NCI-H524 treated with DMSO at 0.1 percent for 48 hours (cell line): ENCODE data around the gene USP2.

Experiments used
- DNase-seq: peaks from one replicate; lab custom pipeline; 2025; lab: John Stamatoyannopoulos, UW

Gene USP2, protein sequence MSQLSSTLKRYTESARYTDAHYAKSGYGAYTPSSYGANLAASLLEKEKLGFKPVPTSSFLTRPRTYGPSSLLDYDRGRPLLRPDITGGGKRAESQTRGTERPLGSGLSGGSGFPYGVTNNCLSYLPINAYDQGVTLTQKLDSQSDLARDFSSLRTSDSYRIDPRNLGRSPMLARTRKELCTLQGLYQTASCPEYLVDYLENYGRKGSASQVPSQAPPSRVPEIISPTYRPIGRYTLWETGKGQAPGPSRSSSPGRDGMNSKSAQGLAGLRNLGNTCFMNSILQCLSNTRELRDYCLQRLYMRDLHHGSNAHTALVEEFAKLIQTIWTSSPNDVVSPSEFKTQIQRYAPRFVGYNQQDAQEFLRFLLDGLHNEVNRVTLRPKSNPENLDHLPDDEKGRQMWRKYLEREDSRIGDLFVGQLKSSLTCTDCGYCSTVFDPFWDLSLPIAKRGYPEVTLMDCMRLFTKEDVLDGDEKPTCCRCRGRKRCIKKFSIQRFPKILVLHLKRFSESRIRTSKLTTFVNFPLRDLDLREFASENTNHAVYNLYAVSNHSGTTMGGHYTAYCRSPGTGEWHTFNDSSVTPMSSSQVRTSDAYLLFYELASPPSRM

DNA sequence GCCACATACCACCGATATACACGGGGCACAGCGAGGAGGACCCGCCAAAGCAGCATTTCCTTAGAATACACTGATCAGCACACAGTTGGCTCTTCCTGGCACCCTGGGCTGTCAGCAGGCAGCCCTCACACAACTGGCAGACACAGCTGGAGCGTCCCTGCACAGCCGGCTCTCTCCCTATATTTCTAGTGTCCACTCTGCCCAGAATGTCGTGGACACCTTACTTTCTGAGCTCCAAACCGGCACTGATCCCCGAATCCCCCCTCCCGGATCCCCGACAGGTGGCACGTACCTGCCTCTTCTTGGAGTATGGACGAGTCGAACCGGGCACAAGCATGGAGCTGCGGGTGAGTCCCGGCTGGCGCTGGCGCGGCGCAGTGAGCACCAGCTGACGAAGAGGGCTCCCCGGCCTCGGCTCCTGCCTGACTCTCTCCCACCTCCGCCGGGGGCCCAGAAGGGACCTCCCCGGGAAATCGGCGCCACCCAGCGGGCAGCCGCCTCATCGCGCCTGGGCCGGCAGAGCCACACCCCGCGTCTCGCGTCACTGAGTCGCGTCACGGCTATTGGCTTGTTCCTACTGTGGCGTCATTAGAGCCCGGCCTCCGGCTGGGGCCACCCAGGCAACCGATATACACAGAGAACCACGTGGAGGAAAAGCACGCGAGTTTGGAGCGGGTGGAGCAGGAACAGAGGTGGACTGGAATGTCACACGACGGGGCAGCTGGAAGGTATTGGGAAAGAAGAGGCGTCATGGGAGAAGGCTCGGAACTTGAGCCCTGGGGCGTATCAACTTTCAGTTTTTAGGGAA is at the start of gene USP2:
TSS of gene USP2 (minus strand) at position 510 of the 808 bp plus-strand sequence. CDS start 8,210 bp downstream, outside the sequence.
- peak; percentile 66 for DNase-seq

DNA sequence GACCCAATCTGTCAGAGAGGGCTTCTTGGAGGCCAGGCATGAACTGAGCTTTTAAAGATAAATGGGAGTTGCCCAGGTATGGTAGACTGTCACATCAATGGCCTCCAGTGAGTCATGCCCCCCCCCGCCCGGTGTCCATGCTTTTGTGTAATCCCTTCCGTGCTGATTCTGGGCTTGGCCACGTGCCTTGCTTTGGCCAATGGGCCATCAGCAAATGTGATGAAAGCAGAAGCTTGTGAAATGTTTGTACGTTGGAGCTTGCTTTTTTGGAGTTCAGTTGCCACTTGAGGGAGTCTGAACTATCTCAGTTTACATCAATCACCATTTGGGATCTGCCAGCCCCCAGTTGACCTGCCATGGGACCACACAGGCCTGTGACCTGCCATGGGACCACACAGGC is 45.8 kb upstream of the USP2 start:
- no peak for DNase-seq

DNA sequence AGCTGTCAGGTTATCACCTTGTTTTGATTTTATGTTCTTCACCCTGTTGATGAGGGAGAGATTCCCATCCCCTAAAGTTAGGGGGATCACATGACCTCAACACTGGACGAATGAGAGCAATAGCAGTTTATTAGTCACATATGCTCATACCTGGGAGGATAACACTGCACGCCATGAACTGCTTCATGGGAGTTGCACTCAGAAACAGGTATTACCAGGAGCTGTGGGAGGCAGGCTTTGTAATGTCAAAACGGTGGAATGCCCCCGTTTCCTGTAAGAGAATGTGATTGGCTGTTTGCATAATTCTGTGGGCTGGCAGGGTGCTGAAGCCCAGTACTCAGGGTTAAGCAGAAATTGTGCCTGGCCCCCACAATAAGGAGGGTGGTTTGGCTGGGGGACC is 44.7 kb upstream of the USP2 start:
- no peak for DNase-seq

DNA sequence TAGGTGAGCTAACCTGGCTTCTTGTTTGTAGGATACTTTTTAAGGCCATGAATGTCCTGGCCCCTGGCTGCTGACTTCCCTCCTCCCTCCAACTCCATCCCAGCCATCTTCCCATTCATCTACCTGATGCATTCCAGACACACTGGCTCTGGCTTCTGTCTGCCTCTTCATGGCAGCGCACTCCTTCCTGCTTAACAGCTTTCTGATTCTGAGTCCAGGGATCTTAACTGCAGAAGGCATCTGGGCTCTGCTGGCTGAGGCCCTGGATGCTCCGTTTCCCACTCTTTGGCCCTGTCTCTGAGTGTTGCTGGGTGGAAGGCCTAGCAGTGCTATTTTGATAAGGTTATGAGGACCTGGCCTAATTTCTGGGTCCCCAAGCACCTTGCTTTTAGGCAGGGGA is 43.3 kb upstream of the USP2 start:
- no peak for DNase-seq

DNA sequence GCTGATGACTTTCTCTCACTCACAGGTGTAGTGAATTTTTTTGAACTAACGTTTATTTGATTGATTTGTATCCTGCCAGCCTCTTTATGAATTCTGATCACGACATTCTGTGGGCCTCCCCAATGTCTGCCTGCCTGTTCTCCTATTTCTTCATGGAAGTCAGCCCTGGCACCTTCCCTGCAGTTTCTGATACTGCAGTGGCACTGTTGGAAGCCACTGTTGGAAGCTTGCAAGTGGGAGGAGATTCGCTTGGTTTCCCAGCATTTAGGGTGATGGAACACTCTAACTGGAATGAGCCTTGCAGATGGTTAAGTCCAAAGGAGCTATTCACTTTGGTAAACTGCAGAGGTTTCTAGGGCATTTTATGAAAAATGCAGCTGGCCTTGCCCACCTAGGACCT is 42.8 kb upstream of the USP2 start:
- no peak for DNase-seq

DNA sequence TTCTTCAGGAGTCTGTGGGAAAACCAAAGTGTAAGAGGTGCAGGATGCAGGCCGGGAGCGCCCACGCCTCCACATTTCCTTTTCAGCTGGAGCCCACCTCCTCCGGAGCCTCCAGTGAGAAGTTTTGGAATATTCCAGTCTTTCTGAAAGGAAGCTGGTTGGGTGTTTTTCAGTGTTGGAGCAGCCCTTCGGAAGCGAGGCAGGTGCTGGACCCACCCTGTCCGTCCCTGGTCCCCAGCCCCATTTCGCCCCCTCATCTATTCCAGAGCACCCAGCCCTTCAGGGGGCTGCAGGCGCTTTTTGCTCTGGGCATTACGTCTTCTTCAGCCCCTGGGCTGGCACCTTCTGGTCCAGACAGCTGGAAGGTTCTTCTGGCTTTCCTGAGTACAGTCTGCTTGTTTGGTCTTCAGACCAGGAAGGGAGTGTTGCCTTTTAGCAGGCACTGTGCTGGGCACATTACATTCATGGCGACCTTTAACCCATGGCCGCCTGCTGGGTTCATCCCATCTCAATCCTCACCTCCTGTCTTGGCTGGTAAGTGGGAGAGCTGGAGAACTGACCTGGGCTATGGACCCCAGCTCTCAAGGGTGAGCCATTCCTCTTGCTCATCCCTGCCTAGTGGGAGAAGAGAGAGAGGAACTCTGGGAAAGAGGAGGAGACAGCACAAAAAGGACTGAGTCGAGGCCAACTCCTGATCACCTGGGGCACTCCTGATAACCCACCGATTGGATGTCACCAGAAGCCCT is 42.2 kb upstream of the USP2 start:
- no peak for DNase-seq

DNA sequence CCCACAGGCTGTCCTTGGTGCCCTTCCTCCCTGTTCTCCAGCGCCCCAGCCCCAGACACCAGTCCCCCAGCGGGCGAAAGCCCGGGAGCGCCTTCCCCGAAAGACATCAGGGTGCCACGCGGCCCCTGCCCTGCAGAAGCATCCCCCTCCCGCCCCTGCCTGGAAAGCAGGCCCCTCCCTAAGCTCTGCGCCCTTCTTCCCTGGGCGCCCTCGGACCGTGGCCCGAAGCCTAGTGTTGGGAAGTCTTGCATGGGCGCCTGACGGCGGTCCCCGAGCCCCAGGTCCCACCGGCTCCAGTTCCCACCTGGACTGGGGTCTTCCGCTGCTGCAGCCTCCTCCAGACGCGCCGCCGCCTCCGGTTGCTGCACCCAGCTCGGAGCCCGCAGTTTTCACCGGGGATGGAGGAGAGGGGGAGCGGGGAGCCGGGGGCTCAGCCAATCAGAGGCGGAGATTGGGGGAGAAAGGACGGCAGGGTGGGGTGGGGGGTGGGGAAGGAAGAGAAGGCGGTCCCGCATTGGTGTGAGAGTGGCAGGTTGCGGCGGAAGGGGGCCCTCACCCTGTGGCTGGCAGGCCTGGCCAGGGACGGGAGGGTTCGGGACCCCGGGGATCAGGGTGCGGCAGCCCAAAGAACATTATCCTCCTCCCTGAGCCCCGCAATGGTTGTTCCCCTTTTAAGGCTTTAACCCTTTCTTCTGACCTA is 41.5 kb upstream of the USP2 start, which contains the start of gene THY1:
TSS of gene THY1 (minus strand) at position 364 of the 700 bp plus-strand sequence. CDS start 2,267 bp downstream, outside the sequence.
- DNase-seq: no peak

DNA sequence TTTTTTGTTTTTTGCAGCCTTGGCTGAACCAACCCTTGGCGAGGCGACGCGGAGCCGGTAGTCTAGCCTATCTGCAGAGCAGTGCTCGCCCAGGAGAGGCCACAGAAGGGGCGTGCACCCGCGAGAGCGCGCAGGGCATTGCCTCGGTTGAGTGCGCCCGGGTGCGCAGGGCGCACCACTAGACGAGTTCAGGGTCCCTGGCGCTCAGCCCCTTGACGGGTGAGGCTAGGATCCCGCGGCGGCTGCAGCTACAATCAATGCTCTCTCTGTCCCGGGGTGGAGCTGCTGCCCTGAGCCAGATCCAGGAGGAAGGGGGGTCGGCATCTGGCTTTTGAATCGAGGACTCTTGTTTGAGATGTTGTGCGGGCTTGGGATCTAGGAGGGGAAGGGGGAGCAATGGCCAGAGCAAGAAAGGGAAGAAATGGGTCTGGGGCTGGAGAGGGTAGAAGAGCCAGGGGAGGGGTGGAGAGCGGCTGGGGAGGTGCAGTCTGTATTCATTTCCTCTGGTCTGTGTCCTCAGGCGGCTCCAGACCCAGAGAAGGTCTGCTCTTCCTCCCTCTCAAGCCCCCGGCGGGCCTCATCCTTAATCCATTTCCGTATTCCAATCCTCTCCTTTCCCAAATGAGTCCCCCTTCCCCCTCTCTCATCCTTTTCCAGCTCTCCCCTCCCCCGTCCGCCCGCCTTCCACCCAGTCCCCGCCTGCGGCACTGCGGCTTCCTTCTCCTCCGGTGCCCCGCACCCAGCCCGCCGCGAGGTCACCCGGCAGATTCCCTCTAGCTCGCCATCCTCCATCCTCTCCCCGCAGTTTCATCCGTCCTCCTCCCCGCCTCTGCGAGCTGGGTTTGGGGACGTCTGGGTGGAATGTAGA is 40.7 kb upstream of the USP2 start:
- DNase-seq: no peak

DNA sequence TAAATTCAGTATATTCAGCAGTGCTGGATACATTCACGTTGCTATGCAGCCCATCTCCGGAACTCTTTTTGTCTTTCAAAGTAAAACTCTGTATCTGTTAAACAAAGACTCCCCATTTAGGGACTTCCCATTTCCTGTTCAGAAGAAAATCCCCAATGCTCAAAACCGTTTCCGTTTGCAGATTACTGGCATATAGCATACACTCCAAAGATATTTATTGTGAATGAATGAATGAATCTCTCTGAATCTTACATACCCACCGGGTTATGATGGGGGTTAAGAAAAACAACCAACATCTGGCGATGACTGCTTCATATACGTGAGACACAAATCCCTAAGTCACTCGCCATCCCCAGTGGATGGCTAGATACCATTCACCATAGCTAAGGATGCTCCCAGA is 39.9 kb upstream of the USP2 start:
- no peak for DNase-seq

DNA sequence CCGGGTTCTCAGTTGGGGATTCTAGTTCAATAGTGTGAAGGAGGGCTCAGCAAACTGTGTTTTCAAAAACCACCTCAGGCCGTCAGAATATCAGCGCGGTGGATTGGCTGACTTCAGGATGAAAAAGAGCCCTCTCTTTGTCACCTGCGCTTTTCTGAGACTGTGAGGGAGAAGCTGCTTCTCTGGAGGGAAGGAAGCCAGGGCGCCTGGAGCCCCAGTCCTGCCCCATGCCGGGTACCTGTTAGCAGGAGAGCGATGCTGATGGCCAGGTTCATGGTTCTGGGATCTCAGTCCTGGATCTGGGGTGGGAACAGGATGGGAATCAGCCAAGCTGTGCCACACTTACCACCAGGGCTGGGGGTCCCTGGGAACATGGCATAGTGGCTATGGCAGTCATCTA is 39.1 kb upstream of the USP2 start:
- DNase-seq: no peak

DNA sequence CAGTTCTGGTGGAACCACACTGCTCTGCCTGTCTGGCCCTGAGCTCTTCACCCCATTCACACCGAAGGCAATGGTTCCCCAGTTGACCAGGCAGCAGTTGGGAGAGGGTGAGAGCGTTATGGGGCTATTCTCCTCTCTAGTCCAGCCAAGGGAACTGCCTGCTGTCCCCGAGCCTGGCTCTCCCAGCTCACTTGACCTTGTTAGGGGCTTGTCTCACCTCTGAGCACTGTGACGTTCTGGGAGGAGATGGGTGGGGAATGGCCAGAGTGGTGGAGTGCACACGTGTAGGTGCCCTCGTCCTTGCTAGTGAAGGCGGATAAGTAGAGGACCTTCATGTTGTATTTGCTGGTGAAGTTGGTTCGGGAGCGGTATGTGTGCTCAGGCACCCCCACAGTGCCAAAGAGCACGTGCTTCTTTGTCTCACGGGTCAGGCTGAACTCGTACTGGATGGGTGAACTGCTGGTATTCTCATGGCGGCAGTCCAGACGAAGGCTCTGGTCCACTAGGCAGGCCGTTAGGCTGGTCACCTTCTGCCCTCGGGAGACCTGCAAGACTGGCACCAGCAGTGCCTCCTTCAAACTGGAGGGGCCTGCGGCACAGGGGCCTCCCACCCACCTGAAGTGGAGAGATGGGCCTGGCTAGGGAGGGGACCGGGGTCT is 38.5 kb upstream of the USP2 start:
- no peak for DNase-seq

DNA sequence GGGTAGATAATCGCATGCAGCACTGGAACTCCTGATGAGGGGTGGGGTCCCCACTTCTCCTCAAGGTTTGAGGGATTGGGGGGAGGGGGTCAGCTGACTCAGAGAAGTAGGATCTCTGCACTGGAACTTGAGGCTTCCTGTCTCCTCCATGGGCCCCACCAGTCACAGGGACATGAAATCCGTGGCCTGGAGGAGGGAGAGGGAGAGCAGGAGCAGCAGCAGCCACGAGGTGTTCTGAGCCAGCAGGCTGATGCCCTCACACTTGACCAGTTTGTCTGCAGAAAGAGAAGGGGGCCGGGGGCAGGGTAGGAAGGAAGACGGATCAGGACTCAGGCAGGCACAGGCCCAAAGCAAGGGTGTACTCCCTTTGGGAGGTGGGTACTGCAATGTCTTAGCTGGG is 37.8 kb upstream of the USP2 start:
- no peak for DNase-seq

DNA sequence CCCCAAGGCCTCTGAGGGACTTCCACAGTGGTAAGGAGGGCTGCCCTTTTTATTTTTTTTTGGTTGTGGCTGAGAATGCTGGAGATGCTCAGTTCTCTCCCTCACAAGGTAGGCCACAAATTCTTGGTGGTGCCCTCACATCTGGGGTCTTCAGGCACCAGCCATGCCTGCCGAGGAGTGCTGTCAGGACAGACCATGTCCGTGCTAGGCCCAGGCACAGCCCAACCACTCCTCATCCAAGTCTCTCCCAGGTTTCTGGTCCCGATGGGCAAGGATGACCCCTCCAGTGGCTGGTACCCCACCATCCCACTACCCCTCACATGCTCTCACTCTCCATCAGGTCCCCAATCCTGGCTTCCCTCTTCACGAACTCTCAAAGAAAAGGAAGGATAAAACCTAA is 37.3 kb upstream of the USP2 start:
- DNase-seq: no peak

DNA sequence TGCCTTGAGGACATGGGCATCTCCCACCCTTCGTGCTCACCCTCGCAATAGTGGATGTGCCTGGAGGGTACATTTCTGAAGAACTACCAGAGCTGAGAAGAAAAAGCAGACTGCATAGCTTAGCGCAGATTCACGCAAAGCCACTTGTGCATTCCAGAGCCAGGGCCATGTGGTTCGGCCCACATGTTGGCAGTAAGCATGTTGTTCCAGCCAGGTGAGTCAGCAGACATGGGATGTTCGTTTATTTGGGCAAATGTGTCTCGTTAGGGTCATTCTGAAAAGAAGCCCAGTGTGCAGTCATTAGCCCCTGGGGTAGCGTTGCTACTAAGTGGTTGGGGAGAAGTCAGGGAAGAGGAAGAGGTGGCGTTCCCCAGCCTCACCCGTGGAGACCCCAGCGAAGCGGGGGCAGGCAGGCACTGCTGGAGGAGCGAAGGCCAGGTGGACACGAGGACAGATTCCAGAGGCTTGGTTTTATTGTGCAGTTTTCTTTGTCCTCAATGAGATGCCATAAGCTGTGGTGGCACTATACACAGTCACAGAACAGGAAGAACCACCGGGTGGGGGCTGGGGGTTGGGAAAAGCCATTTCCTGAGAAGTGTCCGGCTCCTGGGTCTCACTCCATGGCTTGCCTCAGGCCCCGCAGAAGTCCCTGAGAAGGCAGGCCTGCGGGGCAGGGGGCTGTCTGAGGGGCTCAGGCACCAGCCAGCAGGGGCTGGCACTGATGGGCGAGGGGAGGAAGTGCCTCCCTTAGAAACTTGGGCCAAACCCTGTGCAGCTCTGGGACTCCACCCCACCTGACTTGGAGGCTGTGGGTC is 36.4 kb upstream of the USP2 start:
- no peak for DNase-seq

DNA sequence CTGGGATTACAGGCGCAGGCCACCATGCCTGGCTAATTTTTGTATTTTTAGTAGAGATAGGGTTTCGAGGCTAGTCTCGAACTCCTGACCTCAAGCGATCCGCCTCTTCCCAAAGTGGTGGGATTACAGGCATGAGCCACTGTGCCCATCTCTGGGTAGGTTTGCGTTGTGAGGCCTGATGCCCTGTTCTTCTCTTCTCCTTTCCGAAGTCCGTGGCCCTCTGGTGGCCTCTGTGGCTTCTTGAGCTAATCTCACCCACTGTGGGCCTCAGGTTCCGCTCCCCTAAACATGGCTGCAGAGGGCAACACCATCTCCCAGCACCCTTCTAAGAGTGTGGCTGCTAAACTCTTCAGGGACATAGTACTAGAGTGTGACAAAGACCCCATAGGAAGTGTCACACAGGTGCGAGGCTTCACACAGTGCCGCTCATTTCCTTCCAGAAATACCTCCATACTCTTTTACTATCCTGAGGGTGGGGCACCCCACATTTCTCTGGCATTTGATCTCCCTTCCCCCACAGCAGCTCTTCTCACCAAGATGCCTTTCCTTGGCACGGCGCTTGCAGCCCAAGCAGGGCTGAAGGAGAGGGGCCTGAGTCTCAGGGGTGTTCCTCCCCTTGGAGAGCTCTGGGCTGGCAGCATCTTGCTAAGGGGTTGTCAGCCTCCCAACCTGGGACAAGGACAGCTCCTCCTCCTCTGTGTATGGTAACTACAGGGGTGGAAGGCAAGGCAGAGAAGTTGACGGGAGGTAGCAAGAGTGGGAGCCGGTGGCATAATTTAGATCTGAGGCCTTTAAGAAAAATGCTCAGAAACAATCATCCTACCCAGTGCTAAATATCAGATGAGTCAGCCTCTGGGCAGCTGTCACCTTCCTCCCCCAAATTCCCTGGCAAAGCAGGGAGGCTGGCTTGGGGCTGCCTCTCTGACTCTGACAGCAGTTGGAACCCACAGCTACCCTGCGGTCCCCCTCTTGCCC is 35.4 kb upstream of the USP2 start:
- DNase-seq: no peak

DNA sequence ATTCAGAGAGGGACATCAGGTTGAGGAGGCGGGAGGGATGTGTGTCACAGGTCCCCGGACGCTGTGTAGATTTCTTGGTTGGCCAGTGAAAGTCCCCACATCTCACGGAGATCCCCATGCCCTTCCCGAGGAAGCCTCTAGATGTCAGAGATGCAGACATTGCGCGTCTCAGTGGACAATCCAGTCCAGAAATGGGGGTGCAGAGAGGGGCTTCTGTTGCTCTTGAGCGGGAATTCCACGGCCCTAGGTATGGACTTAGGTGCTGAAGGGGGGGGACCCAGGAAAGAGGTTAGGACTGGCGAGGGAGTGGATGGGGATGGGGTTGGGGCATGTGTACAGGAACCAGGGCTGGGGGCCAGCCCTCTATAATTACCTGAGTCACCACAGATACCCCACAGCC is 34.5 kb upstream of the USP2 start:
- DNase-seq: no peak

DNA sequence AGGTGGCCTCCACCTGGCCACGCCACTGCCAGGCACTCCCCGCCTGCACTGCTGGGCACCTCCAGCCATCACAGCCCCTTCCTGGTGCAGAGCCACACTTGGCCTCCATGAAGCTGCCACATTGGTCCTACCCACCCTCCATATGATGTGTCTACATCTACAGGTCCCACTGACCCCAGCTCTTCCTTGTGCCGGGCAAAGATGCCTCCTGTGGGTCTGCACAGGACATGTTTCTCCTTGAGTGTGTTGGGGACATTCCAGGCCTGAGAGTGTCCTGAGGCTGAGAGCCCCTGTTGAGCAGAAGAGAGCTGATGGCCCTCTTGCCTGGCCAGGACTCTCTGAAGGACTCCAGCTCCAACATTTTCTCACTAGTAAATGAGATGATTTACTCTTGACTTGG is 34.0 kb upstream of the USP2 start:
- no peak for DNase-seq

DNA sequence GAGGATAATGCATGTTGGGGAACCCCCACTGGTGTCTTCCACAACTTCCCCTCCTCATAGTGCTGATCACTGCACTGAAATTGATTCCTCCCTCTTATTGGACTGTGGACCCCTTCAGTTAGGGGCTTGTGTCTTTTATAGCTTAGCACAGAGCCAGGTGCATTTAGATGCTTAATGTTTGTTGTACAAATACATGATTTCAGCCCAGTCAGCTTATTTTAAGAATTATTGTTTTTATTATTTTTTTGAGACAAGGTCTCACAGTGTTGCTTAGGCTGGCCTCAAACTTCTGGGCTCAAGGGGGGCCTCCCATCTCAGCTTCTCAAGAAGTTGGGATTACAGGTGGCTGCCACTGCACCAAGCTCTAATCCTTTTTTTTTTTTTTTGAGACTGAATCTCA is 33.2 kb upstream of the USP2 start:
- DNase-seq: no peak
